Measurements from ENCODE around the gene RYR2.

GRCh38 chr1:237574536-237574935 lies 532.6 kb downstream of the RYR2 start:
- TF ChIP-seq GATA2 (IDR thresholded peaks at IDR 0.05; ENCODE audit: low read depth, low read length) = no peak
- no peak for TF ChIP-seq GATA3 (IDR thresholded peaks at IDR 0.05; ENCODE audit: low read depth, low read length)

Data from SH-SY5Y (cell line).